NCI-H774 (cell line): Measurements from ENCODE around the gene SOS2.
"Not testable (repeated sequence)": the region's sequence is repeated elsewhere in the genome, so short reads cannot be mapped to it uniquely, and the experiment has no call there.

Experiments
- DNase-seq: peaks from one replicate; lab custom pipeline; 2025; lab: John Stamatoyannopoulos, UW

The SOS2 gene

GRCh38 chr14:50085570-50086320, 145.6 kb downstream of the SOS2 start:
- no peak for DNase-seq

GRCh38 chr14:50084666-50085065, 146.7 kb downstream of the SOS2 start:
- DNase-seq: no peak

GRCh38 chr14:50083467-50084337, 147.7 kb downstream of the SOS2 start:
- DNase-seq: no peak

GRCh38 chr14:50082784-50083466, 148.5 kb downstream of the SOS2 start:
- DNase-seq: no peak

GRCh38 chr14:50082308-50082742, 149.1 kb downstream of the SOS2 start:
- no peak for DNase-seq

GRCh38 chr14:50079103-50079502, 152.3 kb downstream of the SOS2 start:
- DNase-seq: not testable (repeated sequence)

DNA sequence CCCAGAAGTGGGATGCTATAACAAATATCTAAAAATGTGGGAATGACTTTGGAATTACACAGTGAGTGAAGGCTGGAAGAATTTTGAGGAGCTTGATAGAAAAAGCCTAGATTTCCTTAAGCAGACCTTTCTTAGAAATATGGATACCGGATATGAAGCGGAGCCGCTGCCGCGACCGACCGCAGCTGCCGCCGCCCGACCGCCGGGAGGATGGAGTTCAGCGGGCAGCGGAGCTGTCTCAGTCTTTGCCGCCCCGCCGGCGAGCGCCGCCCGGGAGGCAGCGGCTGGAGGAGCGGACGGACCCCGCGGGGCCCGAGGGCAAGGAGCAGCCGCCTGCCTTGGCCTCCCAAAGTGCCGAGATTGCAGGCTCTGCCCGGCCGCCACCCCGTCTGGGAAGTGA, 157.7 kb downstream of the SOS2 start:
- not testable (repeated sequence) for DNase-seq

- DNase-seq: no peak
Measured at GRCh38 chr14:50072395-50072794, 159.0 kb downstream of the SOS2 start.

GRCh38 chr14:50070840-50071548, 160.4 kb downstream of the SOS2 start:
- no peak for DNase-seq

GRCh38 chr14:50070230-50070629, 161.1 kb downstream of the SOS2 start:
- DNase-seq: no peak

- DNase-seq: no peak
Measured at GRCh38 chr14:50069325-50069724, 162.1 kb downstream of the SOS2 start.

- no peak for DNase-seq
Measured at GRCh38 chr14:50068496-50068895, 162.9 kb downstream of the SOS2 start.

GRCh38 chr14:50067723-50068495, 163.5 kb downstream of the SOS2 start:
- DNase-seq: no peak
